ENCODE results near the gene VWA8. TPM values are rescaled to one million over a fixed set of nuclear protein-coding genes. Genes with fewer than 3 reads are reported as not detected.

The VWA8 gene
- total and polyA plus RNA-seq, 2 donors: 8.1 to 20.9 TPM

GRCh38 chr13:41605319-41606285 is 355.3 kb downstream of the VWA8 start:
- Histone ChIP-seq H3K27me3 (ENCODE audit: control insufficient read depth in 2 of 2, insufficient read depth in 1 of 2, low read length in 1 of 2) (no peaks in the 10 kb centered on the region), H3K9me3 (ENCODE audit: control insufficient read depth in 2 of 2, insufficient read depth in 1 of 2, low read length in 1 of 2) (no peaks in the 10 kb centered on the region), H3K27ac (ENCODE audit: low read depth in 1 of 2, low read length in 1 of 2) (no peak overlapping the region), H3K4me1 (ENCODE audit: control insufficient read depth in 2 of 2, insufficient read depth in 2 of 2, low read length in 2 of 2) (no peaks in the 10 kb centered on the region), H3K36me3 (ENCODE audit: control insufficient read depth in 2 of 2, insufficient read depth in 2 of 2, low read length in 1 of 2) (peaks cover 0 to 7% of the 10 kb centered on the region in 2 donors), H3K4me3 (ENCODE audit: low read length in 2 of 2) (no peak overlapping the region)
- DNase-seq (ENCODE audit: low read depth in 6 of 9, low spot score in 9 of 9): no peak
- 96% methylated on average over 5 of the region's 5 CpGs for WGBS

- Histone ChIP-seq H3K9me3 (ENCODE audit: control insufficient read depth in 2 of 2, insufficient read depth in 1 of 2, low read length in 1 of 2) (no peaks in the 10 kb centered on the region), H3K4me1 (ENCODE audit: control insufficient read depth in 2 of 2, insufficient read depth in 2 of 2, low read length in 2 of 2) (no peaks in the 10 kb centered on the region), H3K36me3 (ENCODE audit: control insufficient read depth in 2 of 2, insufficient read depth in 2 of 2, low read length in 1 of 2) (peaks cover 0 to 3% of the 10 kb centered on the region in 2 donors), H3K27me3 (ENCODE audit: control insufficient read depth in 2 of 2, insufficient read depth in 1 of 2, low read length in 1 of 2) (no peaks in the 10 kb centered on the region), H3K4me3 (ENCODE audit: low read length in 2 of 2) (no peak overlapping the region), H3K27ac (ENCODE audit: low read depth in 1 of 2, low read length in 1 of 2) (no peak overlapping the region)
- no peak for DNase-seq (ENCODE audit: low read depth in 6 of 9, low spot score in 9 of 9)
- WGBS: 94% methylated on average over 1 of the region's 1 CpG
Measured at GRCh38 chr13:41603917-41604316, 357.0 kb downstream of the VWA8 start.

GRCh38 chr13:41601718-41602445 is 359.0 kb downstream of the VWA8 start:
- Histone ChIP-seq H3K27ac (ENCODE audit: low read depth in 1 of 2, low read length in 1 of 2) (no peak overlapping the region), H3K27me3 (ENCODE audit: control insufficient read depth in 2 of 2, insufficient read depth in 1 of 2, low read length in 1 of 2) (no peaks in the 10 kb centered on the region), H3K4me3 (ENCODE audit: low read length in 2 of 2) (no peak overlapping the region), H3K36me3 (ENCODE audit: control insufficient read depth in 2 of 2, insufficient read depth in 2 of 2, low read length in 1 of 2) (no peaks in the 10 kb centered on the region), H3K9me3 (ENCODE audit: control insufficient read depth in 2 of 2, insufficient read depth in 1 of 2, low read length in 1 of 2) (no peaks in the 10 kb centered on the region), H3K4me1 (ENCODE audit: control insufficient read depth in 2 of 2, insufficient read depth in 2 of 2, low read length in 2 of 2) (no peaks in the 10 kb centered on the region)
- WGBS: 97% methylated on average over 7 of the region's 7 CpGs
- no peak for DNase-seq (ENCODE audit: low read depth in 6 of 9, low spot score in 9 of 9)

- H3K27ac ChIP-seq (ENCODE audit: low read depth in 1 of 2, low read length in 1 of 2): no peak overlapping the region
- no peaks in the 10 kb centered on the region for H3K9me3 ChIP-seq (ENCODE audit: control insufficient read depth in 2 of 2, insufficient read depth in 1 of 2, low read length in 1 of 2)
- H3K27me3 ChIP-seq (ENCODE audit: control insufficient read depth in 2 of 2, insufficient read depth in 1 of 2, low read length in 1 of 2): no peaks in the 10 kb centered on the region
- 98% methylated on average over 3 of the region's 3 CpGs for WGBS
- H3K36me3 ChIP-seq (ENCODE audit: control insufficient read depth in 2 of 2, insufficient read depth in 2 of 2, low read length in 1 of 2): no peaks in the 10 kb centered on the region
- no peak for DNase-seq (ENCODE audit: low read depth in 6 of 9, low spot score in 9 of 9)
- no peak overlapping the region for H3K4me3 ChIP-seq (ENCODE audit: low read length in 2 of 2)
- H3K4me1 ChIP-seq (ENCODE audit: control insufficient read depth in 2 of 2, insufficient read depth in 2 of 2, low read length in 2 of 2): no peaks in the 10 kb centered on the region
Measured at GRCh38 chr13:41599619-41600018, 361.3 kb downstream of the VWA8 start.

- 97% methylated on average over 2 of the region's 2 CpGs for WGBS
Measured at GRCh38 chr13:41597348-41598041, 363.4 kb downstream of the VWA8 start.

GRCh38 chr13:41596190-41596589 is 364.7 kb downstream of the VWA8 start:
- Histone ChIP-seq H3K4me1 (ENCODE audit: control insufficient read depth in 2 of 2, insufficient read depth in 2 of 2, low read length in 2 of 2) (no peaks in the 10 kb centered on the region), H3K27me3 (ENCODE audit: control insufficient read depth in 2 of 2, insufficient read depth in 1 of 2, low read length in 1 of 2) (no peaks in the 10 kb centered on the region), H3K27ac (ENCODE audit: low read depth in 1 of 2, low read length in 1 of 2) (no peak overlapping the region), H3K9me3 (ENCODE audit: control insufficient read depth in 2 of 2, insufficient read depth in 1 of 2, low read length in 1 of 2) (no peaks in the 10 kb centered on the region), H3K4me3 (ENCODE audit: low read length in 2 of 2) (no peak overlapping the region), H3K36me3 (ENCODE audit: control insufficient read depth in 2 of 2, insufficient read depth in 2 of 2, low read length in 1 of 2) (no peaks in the 10 kb centered on the region)
- DNase-seq (ENCODE audit: low read depth in 6 of 9, low spot score in 9 of 9): peak in 1 of 9 donors; percentile 20

More at GRCh38 chr13:41597348-41598041, 363.4 kb downstream of the VWA8 start:
- Histone ChIP-seq H3K27me3 (ENCODE audit: control insufficient read depth in 2 of 2, insufficient read depth in 1 of 2, low read length in 1 of 2) (no peaks in the 10 kb centered on the region), H3K9me3 (ENCODE audit: control insufficient read depth in 2 of 2, insufficient read depth in 1 of 2, low read length in 1 of 2) (no peaks in the 10 kb centered on the region), H3K36me3 (ENCODE audit: control insufficient read depth in 2 of 2, insufficient read depth in 2 of 2, low read length in 1 of 2) (no peaks in the 10 kb centered on the region), H3K27ac (ENCODE audit: low read depth in 1 of 2, low read length in 1 of 2) (no peak overlapping the region), H3K4me1 (ENCODE audit: control insufficient read depth in 2 of 2, insufficient read depth in 2 of 2, low read length in 2 of 2) (no peaks in the 10 kb centered on the region), H3K4me3 (ENCODE audit: low read length in 2 of 2) (no peak overlapping the region)
- DNase-seq (ENCODE audit: low read depth in 6 of 9, low spot score in 9 of 9): no peak

- H3K27ac ChIP-seq (ENCODE audit: low read depth in 1 of 2, low read length in 1 of 2): no peak overlapping the region
- DNase-seq (ENCODE audit: low read depth in 6 of 9, low spot score in 9 of 9): no peak
- no peaks in the 10 kb centered on the region for H3K27me3 ChIP-seq (ENCODE audit: control insufficient read depth in 2 of 2, insufficient read depth in 1 of 2, low read length in 1 of 2)
- H3K4me3 ChIP-seq (ENCODE audit: low read length in 2 of 2): no peak overlapping the region
- peaks cover 3% of the 10 kb centered on the region in 2 donors for H3K4me1 ChIP-seq (ENCODE audit: control insufficient read depth in 2 of 2, insufficient read depth in 2 of 2, low read length in 2 of 2)
- 94% methylated on average over 1 of the region's 1 CpG for WGBS
- peaks cover 0 to 2% of the 10 kb centered on the region in 2 donors for H3K36me3 ChIP-seq (ENCODE audit: control insufficient read depth in 2 of 2, insufficient read depth in 2 of 2, low read length in 1 of 2)
- no peaks in the 10 kb centered on the region for H3K9me3 ChIP-seq (ENCODE audit: control insufficient read depth in 2 of 2, insufficient read depth in 1 of 2, low read length in 1 of 2)
Measured at GRCh38 chr13:41595298-41595697, 365.6 kb downstream of the VWA8 start.

- Histone ChIP-seq H3K27me3 (ENCODE audit: control insufficient read depth in 2 of 2, insufficient read depth in 1 of 2, low read length in 1 of 2) (no peaks in the 10 kb centered on the region), H3K4me1 (ENCODE audit: control insufficient read depth in 2 of 2, insufficient read depth in 2 of 2, low read length in 2 of 2) (peaks cover 3% of the 10 kb centered on the region in 2 donors), H3K36me3 (ENCODE audit: control insufficient read depth in 2 of 2, insufficient read depth in 2 of 2, low read length in 1 of 2) (peaks cover 4 to 16% of the 10 kb centered on the region in 2 donors), H3K4me3 (ENCODE audit: low read length in 2 of 2) (no peak overlapping the region), H3K9me3 (ENCODE audit: control insufficient read depth in 2 of 2, insufficient read depth in 1 of 2, low read length in 1 of 2) (no peaks in the 10 kb centered on the region), H3K27ac (ENCODE audit: low read depth in 1 of 2, low read length in 1 of 2) (peak overlapping the region in 1 of 2 donors; percentile 65)
- DNase-seq (ENCODE audit: low read depth in 6 of 9, low spot score in 9 of 9): peak in 4 of 9 donors; percentile 6 to 41 (median 17)
- WGBS: 96% methylated on average over 3 of the region's 3 CpGs
Measured at GRCh38 chr13:41590643-41591042, 370.3 kb downstream of the VWA8 start.

Measured in thymus (tissue), 11 donors.